ENCODE results near the gene CLDN6. TPM values are rescaled to one million over a fixed set of nuclear protein-coding genes. Genes with fewer than 3 reads are reported as not detected.

Gene CLDN6
- total RNA-seq, 2 experiments from 2014 or later = not detected

DNA sequence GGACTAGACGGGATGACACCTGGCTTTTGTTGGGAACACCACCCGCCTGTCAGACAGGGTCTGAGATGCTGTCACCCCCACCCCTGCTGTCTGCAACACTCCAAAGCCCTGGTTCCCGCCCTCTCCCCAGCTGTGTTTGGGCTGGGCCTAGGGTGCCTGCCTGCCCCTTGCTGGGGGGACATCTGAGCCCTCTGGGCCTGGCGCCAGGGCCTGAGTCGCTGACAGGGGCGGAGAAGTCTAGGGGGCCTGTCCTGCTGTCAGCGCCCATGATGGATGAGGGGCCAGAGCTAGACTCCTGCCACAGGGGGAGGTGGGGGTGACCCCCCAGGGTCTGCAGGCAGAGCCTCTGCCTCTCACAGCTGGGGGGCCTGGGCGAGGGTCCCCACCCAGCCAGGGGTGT is 30.1 kb downstream of the CLDN6 start:
- H2AFZ ChIP-seq (ENCODE audit: low read length) = no peak overlapping the region
- no peaks in the 10 kb centered on the region for H3K9me3 ChIP-seq (ENCODE audit: low read length)
- BruUV-seq (replicated peaks) = no TSS peak
- CTCF ChIA-PET (ENCODE audit: unreplicated experiment) = no interaction called here
- DNase-seq (ENCODE audit: low spot score) = no peak
- H3K9me2 ChIP-seq (ENCODE audit: insufficient read depth, low read length) = no peaks in the 10 kb centered on the region
- peaks cover 13% of the 10 kb centered on the region for H3K4me1 ChIP-seq (ENCODE audit: insufficient read depth, low read length, poor library complexity, severe bottlenecking)
- no peaks in the 10 kb centered on the region for H4K20me1 ChIP-seq (ENCODE audit: insufficient read depth, low read length)
- H3K79me2 ChIP-seq (ENCODE audit: insufficient read depth, low read depth, low read length) = no peaks in the 10 kb centered on the region
- no peak overlapping the region for H3K4me3 ChIP-seq (ENCODE audit: low read depth, low read length, poor library complexity, severe bottlenecking)
- no peaks in the 10 kb centered on the region for H3K36me3 ChIP-seq (ENCODE audit: insufficient read depth, low read length)
- POLR2A ChIA-PET = no interaction called here
- TF ChIP-seq, protein P1, sequence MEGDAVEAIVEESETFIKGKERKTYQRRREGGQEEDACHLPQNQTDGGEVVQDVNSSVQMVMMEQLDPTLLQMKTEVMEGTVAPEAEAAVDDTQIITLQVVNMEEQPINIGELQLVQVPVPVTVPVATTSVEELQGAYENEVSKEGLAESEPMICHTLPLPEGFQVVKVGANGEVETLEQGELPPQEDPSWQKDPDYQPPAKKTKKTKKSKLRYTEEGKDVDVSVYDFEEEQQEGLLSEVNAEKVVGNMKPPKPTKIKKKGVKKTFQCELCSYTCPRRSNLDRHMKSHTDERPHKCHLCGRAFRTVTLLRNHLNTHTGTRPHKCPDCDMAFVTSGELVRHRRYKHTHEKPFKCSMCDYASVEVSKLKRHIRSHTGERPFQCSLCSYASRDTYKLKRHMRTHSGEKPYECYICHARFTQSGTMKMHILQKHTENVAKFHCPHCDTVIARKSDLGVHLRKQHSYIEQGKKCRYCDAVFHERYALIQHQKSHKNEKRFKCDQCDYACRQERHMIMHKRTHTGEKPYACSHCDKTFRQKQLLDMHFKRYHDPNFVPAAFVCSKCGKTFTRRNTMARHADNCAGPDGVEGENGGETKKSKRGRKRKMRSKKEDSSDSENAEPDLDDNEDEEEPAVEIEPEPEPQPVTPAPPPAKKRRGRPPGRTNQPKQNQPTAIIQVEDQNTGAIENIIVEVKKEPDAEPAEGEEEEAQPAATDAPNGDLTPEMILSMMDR (conservative IDR thresholded peaks at IDR 0.05; ENCODE audit: low read length) = no peak
- no peak for TF ChIP-seq EZH2phosphoT487 (IDR thresholded peaks at IDR 0.05; ENCODE audit: borderline replicate concordance, low read depth, low read length)
- intact Hi-C loops (cut with micrococcal nuclease; ENCODE audit: unreplicated experiment) = no loop called here
- H3K27ac ChIP-seq (ENCODE audit: low read depth, low read length, poor library complexity, severe bottlenecking) = no peak overlapping the region
- H3K4me2 ChIP-seq (ENCODE audit: low read length) = no peak overlapping the region

DNA sequence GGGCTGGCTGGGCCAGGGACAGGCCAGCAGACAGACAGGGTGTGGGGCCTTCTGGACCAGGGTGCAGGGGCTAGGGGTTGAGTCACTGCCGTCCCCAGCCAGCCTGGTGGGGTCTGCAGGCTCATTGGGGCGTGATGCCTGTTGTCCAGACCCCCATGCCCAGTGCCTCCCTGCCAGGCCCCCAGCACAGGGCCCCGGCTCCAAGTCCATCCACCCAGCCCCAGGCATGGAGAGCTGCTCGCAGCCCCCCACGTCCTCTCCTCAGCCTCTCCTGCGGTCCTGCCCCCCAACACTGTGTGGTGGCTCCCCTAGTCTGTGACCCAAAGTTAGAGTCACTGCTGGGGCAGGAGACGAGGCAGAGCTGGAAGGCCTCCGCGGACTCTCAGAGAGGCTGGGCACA is 30.7 kb downstream of the CLDN6 start:
- no peak overlapping the region for H3K4me2 ChIP-seq (ENCODE audit: low read length)
- TF ChIP-seq, protein P1 (conservative IDR thresholded peaks at IDR 0.05; ENCODE audit: low read length) = no peak
- no peak overlapping the region for H2AFZ ChIP-seq (ENCODE audit: low read length)
- H3K9me2 ChIP-seq (ENCODE audit: insufficient read depth, low read length) = no peaks in the 10 kb centered on the region
- no peaks in the 10 kb centered on the region for H3K36me3 ChIP-seq (ENCODE audit: insufficient read depth, low read length)
- no peaks in the 10 kb centered on the region for H4K20me1 ChIP-seq (ENCODE audit: insufficient read depth, low read length)
- H3K9me3 ChIP-seq (ENCODE audit: low read length) = no peaks in the 10 kb centered on the region
- no peak overlapping the region for H3K27ac ChIP-seq (ENCODE audit: low read depth, low read length, poor library complexity, severe bottlenecking)
- no peak overlapping the region for H3K4me3 ChIP-seq (ENCODE audit: low read depth, low read length, poor library complexity, severe bottlenecking)
- peaks cover 19% of the 10 kb centered on the region for H3K4me1 ChIP-seq (ENCODE audit: insufficient read depth, low read length, poor library complexity, severe bottlenecking)
- BruUV-seq (replicated peaks) = no TSS peak
- H3K79me2 ChIP-seq (ENCODE audit: insufficient read depth, low read depth, low read length) = no peaks in the 10 kb centered on the region
- intact Hi-C loops (cut with micrococcal nuclease; ENCODE audit: unreplicated experiment) = no loop called here
- DNase-seq (ENCODE audit: low spot score) = no peak
- ChIA-PET CTCF (ENCODE audit: unreplicated experiment) (no interaction called here), POLR2A (no interaction called here)

GRCh38 chr16:2986623-2987188 is 31.3 kb downstream of the CLDN6 start:
- Histone ChIP-seq H3K4me2 (ENCODE audit: low read length) (no peak overlapping the region), H4K20me1 (ENCODE audit: insufficient read depth, low read length) (no peaks in the 10 kb centered on the region), H3K9me3 (ENCODE audit: low read length) (no peaks in the 10 kb centered on the region), H3K27ac (ENCODE audit: low read depth, low read length, poor library complexity, severe bottlenecking) (no peak overlapping the region), H3K4me1 (ENCODE audit: insufficient read depth, low read length, poor library complexity, severe bottlenecking) (peaks cover 24% of the 10 kb centered on the region), H3K79me2 (ENCODE audit: insufficient read depth, low read depth, low read length) (no peaks in the 10 kb centered on the region), H2AFZ (ENCODE audit: low read length) (no peak overlapping the region), H3K4me3 (ENCODE audit: low read depth, low read length, poor library complexity, severe bottlenecking) (no peak overlapping the region), H3K9me2 (ENCODE audit: insufficient read depth, low read length) (no peaks in the 10 kb centered on the region), H3K36me3 (ENCODE audit: insufficient read depth, low read length) (no peaks in the 10 kb centered on the region)
- ChIA-PET CTCF (ENCODE audit: unreplicated experiment) (no interaction called here), POLR2A (no interaction called here)
- BruUV-seq (replicated peaks) = no TSS peak
- DNase-seq (ENCODE audit: low spot score) = no peak
- no peak for TF ChIP-seq EZH2phosphoT487 (IDR thresholded peaks at IDR 0.05; ENCODE audit: borderline replicate concordance, low read depth, low read length)
- TF ChIP-seq, protein P1 (conservative IDR thresholded peaks at IDR 0.05; ENCODE audit: low read length) = no peak
- intact Hi-C loops (cut with micrococcal nuclease; ENCODE audit: unreplicated experiment) = no loop called here
